NCI-H446 (cell line): ENCODE data around the gene DAB2IP.
A peak's percentile ranks its signal among the peaks of the same experiment; 100 is the strongest.

Experiments
- DNase-seq, 2 experiments: peaks; one replicate each; lab custom pipeline; 2025; lab: John Stamatoyannopoulos, UW

Gene DAB2IP

DNA sequence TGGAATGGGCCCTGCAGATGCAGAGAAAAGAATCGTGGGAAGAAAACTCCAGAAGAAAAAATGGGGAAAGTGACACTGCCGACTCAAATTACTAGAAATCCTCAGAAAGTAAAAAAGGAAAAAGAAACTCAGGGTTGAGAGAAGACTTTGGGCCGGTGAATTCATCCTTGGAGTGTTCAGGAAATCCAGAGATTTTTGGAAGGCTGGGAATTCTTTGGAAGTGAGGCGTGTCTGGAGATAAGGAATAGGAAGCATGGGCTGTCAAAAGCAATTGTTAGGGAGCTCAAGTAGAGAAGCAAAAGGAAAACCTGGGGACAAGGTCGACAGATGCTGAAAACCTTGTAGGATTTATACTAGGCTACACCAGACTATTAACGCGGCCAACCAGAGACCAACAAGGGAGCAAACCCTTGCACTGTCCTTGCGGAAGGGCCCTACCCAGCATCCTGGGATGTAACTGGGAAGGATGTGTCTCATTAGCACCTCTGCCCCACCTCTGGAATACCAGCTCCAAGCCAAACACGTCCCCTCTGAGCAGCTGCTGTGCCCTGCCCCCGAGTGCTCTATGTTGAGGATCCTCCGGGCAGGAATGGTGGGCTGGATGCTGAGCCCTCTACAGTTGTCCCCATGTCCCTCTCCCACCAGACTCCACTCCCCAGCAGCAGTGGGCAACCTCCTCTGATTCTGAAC is 11.6 kb downstream of the DAB2IP start:
- no peak for DNase-seq

DNA sequence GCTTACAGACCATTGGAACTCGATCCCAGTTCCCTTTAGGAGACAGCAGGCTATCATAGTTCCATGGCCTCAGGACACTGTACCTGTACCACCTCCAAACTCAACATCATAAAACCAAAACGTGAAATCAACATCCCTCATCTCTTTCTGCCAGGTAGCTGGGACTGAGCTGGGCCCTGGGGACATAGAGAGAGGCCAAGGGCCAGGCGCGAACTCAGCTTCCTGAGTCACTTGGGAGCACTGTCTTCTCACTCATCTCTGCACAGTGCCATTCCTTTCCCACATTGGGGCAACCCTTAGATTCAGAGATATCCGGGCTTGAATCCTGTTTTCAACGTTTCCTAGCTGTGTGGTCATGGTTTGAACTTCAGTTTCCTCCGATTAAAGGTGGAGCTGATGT is 12.2 kb downstream of the DAB2IP start:
- no peak for DNase-seq

DNA sequence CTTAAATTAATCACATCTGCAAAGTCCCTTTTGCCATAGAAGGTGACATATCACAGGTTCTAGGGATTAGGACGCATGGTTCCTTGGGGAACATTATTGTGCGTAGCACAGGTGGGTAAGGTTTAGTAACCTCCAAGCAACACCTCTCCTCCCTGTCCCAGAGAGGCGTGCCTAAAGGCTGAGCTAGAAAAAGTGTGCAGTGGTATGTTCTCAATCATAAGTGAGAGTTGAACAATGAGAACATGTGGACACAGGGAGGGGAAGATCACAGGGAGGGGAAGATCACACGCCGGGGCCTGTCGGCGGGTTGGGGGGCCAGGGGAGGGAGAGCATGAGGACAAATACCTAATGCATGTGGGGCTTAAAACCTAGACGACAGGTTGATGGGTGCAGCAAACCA is 14.9 kb downstream of the DAB2IP start:
- DNase-seq, result no peak

DNA sequence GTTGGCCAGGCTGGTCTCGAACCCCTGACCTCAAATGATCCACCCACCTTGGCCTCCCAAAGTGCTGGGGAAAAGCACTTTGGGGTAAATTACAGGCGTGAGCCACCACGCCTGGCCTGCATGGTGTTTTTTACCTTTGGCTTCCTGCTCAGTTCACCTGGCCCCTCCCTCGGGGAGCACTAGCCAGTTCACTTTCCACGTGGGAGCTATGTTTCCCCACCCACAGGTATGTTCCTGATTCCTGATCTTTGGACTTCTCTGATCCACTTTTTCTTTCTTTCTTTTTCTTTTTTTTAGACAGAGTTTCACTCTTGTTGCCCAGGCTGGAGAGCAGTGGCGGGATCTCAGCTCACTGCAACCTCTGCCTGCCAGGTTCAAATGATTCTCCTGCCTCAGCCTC is 15.8 kb downstream of the DAB2IP start:
- no peak for DNase-seq

DNA sequence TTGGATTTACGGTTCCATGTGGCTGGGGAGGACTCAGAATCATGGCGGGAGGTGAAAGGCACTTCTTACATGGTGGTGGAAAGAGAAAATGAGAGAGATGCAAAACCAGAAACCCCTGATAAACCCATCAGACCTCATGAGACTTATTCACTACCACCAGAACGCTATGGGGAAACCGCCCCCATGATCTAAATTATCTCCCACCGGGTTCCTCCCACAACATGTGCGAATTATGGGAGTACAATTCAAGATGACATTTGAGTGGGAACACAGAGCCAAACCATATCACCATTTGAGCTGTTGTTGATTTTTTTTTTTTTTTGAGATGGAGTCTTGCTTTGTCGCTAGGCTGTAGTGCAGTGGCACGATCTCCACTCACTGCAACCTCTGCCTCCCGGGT is 16.5 kb downstream of the DAB2IP start:
- DNase-seq, result no peak

DNA sequence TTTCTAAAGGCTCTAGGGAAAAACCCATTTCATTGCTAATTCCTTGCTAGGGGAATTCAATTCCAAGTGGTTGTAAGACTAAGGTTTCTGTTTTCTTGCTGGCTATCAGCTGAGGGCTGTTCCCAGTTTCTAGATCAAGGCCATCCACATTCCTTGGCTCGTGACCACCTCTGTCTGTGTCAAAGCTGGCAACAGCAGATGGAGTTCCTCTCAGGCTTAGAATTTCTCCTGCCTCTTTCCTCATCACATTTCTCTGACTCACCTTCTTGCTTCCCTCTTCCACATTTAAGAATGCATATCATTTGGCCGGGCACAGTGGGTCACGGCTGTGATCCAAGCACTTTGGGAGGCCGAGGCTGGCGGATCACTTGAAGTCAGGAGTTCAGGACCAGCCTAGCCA is 19.0 kb downstream of the DAB2IP start:
- DNase-seq, result peak in 1 of 2 experiments; percentile 52

DNA sequence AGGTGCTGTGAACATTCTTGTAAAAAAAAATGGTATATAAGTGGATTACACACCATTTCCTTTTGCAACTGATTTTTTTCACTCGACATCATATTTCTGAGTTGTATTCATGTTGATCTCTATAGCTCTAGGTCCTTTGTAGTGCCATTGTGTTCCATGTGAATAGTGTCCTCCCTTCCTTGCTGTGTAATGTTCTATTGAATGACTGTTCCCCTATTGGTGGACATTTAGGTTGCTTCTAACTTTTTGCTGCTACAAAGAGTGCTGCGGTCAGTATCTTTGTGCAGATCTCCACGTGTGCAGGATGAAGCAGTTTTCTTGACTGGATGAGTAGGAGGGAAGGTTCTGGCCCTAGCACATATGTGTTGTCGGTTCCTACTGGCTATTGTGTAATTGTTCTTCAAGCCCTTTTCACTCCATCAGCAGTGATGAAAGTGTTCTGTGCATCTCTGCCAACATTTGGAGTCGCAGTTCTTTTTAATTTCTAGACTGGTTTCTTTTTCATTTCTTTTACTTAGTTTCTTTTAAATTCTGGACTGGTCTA is 20.2 kb downstream of the DAB2IP start:
- no peak for DNase-seq

DNA sequence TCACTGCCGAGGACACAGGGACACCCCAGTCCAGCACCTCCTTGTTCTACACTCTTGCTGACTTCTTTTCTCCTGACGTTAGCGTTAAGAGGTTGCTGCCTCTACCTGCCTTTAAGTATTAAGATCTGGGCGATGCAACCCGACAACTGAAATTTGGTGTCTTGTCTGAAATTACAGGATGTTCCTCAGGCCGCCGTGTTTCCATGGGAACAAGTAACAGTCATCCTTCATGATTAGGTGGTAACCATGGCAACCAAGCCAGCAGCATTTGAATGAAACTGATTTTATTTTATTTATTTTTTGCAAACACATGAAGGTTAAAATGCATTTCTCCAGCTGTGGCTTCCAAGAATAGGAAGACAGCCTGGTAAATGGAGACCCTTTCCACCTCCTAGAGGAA is 20.8 kb downstream of the DAB2IP start:
- DNase-seq, result no peak

DNA sequence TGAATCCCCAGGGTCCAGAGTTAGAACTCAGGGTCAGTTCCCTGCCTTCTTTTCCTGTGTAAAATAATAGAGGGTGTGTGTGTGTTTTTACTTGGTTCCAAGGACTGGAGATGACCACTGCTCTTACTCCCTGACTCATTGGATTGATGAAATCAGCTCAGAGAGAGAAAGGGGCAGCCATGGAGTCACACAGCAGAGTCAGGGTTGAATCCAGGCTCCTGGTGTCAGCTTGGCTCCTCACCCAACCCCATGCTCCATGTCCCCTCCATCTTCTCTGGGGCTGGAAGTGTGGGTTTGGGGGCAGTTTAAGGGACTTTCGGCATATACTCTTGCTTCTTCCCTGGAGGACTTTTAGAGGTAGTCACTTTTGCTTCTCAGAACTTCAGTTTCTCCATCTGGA is 21.6 kb downstream of the DAB2IP start:
- DNase-seq, result no peak

DNA sequence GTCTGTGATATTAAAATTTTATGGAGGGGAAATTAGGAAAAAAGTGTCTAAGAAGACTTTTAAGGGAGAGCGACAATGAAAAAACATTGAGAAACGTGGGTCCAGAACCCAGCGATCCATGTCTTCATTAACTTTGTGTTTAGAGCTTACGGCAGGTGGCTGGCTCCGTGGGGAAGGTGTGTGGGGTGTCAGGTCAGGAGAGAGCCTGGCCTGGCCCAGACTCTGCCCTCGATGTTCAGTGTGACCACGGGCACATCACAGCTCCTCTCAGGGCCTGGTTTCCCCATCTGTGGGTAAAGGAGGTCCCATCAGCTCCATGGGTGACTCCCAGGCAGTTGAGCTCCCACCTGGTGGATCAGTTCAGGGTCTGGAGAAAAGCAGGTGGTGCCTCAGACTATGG is 22.1 kb downstream of the DAB2IP start:
- DNase-seq, result no peak

DNA sequence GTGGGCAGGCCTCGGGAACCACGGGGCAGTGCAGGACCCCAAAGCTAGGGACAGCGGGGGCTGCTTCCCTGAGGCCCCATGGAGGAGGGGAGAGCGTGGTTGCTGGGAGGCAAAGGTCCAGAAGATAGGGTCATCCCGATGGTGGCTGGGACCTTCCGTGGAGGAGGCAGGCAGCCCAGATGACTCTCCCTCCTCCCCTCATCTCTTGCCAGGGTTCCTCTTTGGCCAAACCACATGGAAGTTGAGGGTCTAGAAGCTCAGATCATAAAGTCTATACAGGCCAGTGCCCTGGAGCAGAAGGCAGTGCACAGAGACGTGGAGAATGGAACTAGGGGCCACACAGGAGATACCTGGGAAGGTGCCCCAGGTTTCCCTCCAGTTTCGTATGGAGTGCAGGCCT is 22.6 kb downstream of the DAB2IP start:
- no peak for DNase-seq

DNA sequence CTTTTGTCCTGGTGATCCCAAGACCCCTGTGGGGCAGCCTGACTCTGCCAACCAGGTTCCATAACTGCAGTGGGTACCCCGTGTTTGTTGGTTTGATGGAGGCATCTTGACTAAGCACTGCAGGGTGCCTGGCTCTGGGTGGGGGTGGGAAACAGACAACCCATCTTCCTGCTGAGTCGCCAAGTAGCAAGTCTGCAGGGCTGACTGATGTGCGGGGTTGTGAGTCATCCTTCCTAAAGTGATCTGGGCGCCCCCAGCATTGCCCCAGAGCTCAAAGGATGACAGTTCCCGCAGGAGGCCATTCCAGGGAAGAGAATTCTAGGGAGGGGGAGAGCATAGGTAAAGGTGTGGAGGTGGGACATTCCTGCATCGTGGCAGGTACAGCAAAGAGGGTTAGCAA is 23.5 kb downstream of the DAB2IP start:
- DNase-seq, result no peak

DNA sequence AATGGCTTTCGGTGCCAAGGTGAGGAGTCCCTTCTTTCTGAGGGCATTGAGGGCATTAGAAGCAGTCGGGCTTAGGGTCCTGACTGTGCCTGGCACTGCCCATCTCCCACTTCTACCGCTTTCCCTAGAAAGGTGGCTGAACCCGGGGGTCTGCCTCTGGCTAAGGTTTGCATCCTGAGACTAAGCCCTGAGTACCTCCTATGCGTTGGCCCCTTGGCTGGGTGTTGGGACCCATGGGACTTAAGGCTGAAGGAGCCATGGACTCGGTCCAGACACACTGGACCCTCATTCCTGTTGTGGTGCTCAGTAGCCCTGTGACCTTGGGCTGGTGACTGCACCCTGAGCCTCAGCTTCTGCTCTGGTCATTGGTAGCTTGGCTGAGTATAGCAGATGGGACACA is 23.9 kb downstream of the DAB2IP start:
- no peak for DNase-seq

DNA sequence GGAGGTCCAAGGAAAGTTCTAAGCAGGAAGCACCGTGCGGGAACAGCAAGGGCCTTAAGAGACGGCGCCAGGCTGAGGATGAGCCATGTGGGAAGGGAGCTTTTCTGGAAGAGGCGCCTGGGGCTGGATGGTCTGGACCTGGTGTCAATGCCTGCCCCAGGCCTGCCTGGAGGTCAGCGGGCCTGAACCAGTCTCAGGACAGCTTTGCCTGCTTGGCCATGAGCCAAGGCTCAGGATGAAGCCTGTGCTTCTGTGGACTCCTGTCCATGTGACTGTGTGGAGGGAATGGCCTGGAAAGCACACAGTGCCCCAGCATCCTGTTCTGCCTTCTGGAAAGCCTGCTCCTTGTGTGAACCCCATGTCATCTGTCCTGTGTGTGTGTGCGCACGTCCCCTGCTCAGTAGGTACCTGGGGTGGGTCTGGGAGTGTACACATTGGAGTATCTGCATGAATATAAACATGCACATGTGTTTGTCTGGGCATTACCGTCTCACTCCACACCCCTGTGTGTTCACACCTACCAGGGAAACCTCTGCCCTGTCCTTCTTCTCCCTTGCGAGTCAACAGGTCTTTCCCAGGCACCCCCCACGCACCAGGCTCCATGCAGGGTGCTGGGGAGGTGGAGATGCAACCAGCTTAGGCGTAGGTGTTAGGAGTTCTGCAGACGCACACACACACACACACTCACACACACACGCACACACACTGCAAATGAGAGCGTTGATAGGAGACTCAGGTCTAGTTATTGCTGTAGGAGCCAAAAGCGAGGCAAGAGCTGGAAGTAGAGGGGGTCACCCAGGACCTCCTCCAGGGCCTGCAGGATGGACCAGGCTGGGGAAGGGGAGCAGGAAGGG is 24.8 kb downstream of the DAB2IP start:
- no peak for DNase-seq

DNA sequence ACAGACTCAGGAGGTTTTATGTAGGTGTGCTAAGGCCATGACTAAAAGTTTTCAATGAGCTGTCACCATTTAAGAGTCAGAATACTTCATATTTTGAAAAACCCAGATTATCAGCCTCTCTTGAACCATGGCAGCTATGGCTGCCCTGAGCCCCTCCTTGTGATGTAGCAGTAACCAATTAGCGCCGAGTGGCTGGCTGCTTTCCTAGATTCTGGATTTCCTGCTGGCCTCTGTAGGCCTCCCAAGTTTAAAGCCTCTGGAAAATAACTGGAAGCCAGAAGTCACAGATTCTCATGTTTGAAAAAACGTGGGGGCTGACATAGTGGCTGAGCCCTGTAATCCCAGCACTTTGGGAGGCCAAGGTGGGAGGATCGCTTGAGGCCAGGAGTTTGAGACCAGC is 25.5 kb downstream of the DAB2IP start:
- peak in 1 of 2 experiments; percentile 7 for DNase-seq

DNA sequence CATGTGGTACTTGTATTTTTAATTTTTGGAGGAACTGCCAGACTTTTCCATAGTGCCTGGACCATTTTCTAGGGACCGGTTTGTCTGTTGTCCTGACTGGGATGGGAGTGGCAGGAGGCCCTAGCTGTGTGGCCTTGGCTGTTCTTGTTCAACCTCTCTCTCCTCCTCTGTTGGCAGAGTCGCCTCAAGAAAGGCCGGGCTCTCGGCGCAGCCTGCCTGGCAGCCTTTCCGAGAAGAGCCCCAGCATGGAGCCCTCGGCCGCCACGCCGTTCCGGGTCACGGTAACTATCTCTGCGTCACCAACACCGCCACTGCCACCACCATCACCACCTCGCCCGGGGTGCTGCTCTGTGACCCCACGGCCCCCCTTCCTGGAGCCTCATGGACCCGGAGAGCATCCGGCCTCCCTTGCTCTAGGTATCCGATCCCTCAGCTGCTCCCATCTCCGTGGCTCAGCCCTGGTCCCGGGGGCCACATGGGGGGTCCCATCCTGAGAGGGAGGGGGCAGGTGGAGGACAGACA is 27.1 kb downstream of the DAB2IP start:
- no peak for DNase-seq

DNA sequence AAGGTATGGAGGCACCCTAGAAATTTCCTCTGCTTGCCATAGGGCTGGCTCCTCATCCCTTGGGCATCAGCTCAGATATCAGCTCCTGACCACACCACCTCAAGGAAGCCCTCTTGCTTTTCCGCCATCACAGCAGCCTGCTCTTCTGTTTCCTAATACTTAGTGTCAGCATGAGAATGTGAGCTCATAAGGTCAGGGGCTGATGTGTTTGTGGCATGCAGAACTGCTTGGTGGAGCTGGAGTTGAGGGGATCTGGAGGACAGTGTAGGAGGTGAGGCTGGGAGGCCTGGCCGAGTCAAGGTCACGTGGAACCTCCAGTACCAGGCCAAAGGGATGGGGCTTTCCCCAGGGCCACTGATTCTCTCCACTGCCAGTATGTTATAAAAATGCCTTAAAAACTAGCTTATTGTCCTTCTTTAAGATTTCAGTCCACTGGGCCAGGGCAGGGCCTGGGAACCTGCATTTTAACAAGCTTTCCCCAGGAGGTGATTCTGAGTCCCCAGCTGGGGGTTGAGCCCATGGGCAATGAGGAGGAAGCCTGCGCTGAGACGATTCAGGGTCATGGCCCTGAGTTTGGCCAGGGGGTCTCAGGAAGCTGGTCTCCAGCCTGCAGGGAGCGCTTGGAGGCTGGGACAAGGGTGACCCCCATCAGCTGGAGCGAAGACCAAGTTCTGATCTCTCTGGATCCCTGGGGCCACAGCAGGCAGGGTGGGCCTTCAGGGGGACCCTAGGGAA is 28.6 kb downstream of the DAB2IP start:
- no peak for DNase-seq

DNA sequence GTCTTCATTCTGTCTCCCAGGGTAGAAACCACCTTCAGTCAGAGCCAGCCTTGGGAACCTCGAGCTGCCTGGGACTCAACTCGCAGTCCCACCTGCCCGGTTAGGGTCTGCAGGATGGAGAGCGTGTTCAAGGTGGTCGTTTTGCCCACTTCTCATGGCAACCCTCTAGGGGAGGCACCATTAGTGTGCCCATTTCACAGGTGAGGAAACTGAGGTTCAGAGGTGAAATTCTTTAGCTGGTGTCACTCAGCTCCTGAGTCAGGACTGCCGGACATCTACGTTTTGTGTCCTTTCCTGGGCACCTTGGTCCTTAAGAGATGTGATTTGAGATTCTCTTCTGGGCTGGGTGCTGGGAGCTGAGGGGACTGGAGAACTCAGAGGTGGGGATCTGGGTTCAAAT is 30.0 kb downstream of the DAB2IP start:
- no peak for DNase-seq

DNA sequence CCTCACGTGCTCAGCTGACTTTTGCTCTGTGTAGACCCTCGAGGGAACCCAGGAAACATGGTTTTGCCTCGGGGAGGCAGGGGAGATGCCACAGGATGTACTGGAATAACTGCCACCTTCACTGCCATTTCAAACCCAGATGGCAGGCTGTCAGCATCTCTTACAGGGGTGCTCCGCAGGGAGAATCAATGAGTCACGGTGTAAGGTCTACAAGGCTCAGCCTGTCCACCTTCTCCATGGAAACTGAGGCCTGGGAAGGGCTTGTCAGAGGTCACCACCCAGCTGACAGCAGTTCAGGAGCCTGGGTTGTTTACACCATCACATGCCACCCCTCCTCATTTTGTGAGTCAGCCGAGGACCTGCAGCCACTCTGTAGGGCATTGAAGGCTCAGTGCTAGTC is 30.8 kb downstream of the DAB2IP start:
- DNase-seq, result no peak

DNA sequence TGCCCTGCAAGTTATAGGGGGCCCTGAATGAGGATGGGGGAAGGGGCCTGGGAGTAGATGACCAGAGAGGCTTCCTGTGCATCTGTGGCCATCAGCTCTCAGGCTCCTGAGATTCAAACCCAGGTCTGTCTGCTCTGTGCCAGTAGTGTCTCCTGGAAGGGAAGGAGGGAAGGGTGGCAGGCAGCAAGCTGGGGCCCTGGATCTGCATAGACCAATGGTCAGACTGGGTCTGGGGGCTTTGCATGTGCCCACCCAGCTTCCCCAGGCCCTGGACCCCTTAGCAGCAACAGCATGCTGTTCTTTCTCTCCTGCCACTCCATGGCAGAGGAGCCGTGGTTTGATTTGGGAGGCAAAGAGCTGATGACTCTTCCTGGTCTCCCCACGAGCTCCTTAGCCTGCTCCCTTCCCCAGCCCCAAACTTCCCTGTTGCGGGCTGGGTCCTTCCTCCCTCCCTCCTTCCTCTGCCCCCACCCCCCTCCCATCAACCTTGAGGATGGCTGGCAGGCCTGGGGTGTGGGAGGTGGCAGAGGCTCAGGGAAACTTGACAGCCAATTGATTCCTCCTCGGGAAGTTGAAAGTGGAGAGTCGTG is 31.6 kb downstream of the DAB2IP start:
- DNase-seq, result no peak

DNA sequence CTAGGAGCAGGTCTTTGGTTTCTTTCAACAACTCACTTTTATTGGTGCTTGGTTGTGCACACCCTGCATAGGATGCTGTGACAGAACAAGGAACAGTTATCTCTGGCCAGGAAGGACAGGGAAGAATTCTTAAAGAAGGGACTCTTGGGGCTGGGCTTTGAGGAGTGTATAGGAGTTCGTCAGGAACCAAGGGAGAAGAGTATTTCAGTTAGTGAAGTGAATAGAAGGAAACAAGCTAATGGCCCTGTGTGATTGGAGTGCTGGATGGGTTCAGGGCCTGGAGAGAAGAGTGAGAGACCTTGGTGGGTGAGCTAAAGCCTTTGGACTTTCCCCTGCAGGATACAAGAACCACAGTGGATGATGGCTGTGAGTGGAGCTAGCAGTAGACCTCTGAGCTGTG is 32.2 kb downstream of the DAB2IP start:
- DNase-seq, result no peak
